H1 (cell line): ENCODE data around the gene SCAP. TPM values are rescaled to one million over a fixed set of nuclear protein-coding genes. Genes with fewer than 3 reads are reported as not detected.

Experiments
- ASH2L ChIP-seq: fragments of 200-600, 300-600 bp; sonication (generic); IDR thresholded peaks from one replicate; pipeline ENCODE4 v1.7.1; 2017; ENCODE audit warnings: low read length
- CBX5 ChIP-seq: fragments of 300-800, 300-1000 bp; sonication (generic); IDR thresholded peaks from 2 replicates; pipeline ENCODE4 v1.7.1; 2016; ENCODE audit warnings: antibody characterized with exemption, low read length, low read depth
- CHD1 ChIP-seq: IDR thresholded peaks from 2 replicates; pipeline ENCODE4 v1.6.1; 2012; ENCODE audit warnings: low read depth, low read length, improper control_type of control experiment
- JUN ChIP-seq: IDR thresholded peaks from 2 replicates; pipeline ENCODE4 v1.6.1; 2011; ENCODE audit warnings: low read depth, mild to moderate bottlenecking, improper control_type of control experiment, low read length
- NRF1 ChIP-seq: IDR thresholded peaks from 2 replicates; pipeline ENCODE4 v1.6.1; 2011; ENCODE audit warnings: mild to moderate bottlenecking, low read depth, low read length, improper control_type of control experiment
- PHF8 ChIP-seq: fragments of 200-600 bp; sonication (generic); conservative IDR thresholded peaks from 2 replicates; pipeline ENCODE4 v1.7.1; 2012; ENCODE audit warnings: low read depth, mild to moderate bottlenecking, inconsistent platforms, low read length, moderate library complexity
- POLR2A ChIP-seq, 2 experiments: IDR thresholded peaks; 1 replicate in 1 of 2; 2 replicates in 1 of 2; pipeline ENCODE4 v1.6.1; 2011; ENCODE audit warnings: low read depth in 2 of 2, low read length in 2 of 2, mild to moderate bottlenecking in 2 of 2; ENCODE audit errors: control extremely low read depth in 1 of 2
- RNF2 ChIP-seq: fragments of 200-900, 300-1000 bp; sonication (generic); IDR thresholded peaks from 2 replicates; pipeline ENCODE4 v1.7.1; 2016; ENCODE audit warnings: borderline replicate concordance, low read depth, mild to moderate bottlenecking, antibody characterized with exemption, low read length; ENCODE audit not compliant: poor library complexity, severe bottlenecking; ENCODE audit errors: missing control alignments
- SAP30 ChIP-seq: fragments of 300-600 bp; sonication (generic); IDR thresholded peaks from 2 replicates; pipeline ENCODE4 v1.7.1; 2012; ENCODE audit warnings: low read length, moderate library complexity, mild to moderate bottlenecking, inconsistent platforms; ENCODE audit not compliant: insufficient read depth, insufficient replicate concordance
- TBP ChIP-seq: IDR thresholded peaks from 2 replicates; pipeline ENCODE4 v1.6.1; 2011; ENCODE audit warnings: low read depth, low read length, improper control_type of control experiment
- polyA plus RNA-seq, 7 experiments: library from polyadenylated mRNA; depleted of rRNA in 3 of 7; stranded (reverse) in 5 of 7; unstranded in 2 of 7; fragments of >200 nt in 5 of 7; fragments of 200-250 nt in 2 of 7; gene quantifications; 1 replicate in 5 of 7; 2 replicates in 1 of 7; 4 replicates in 1 of 7; pipeline versions ENCODE4 v1.2.1 to v1.2.3, GENCODE V29; 2011 to 2013; ENCODE audit warnings: missing spikeins in 2 of 7, mixed read lengths in 2 of 7
- total RNA-seq: library from RNA; stranded (reverse); fragmentation: NEBNext Ultra II Directional; extraction: Animal tissue kit (Norgen Biotek cat#: 25700); gene quantifications from 2 replicates; pipeline ENCODE4 v1.2.1, GENCODE V29; 2021
- TF ChIP-seq, protein P1 (sequence below): fragments of 300-600 bp; sonication (generic); IDR thresholded peaks from 2 replicates; pipeline ENCODE4 v1.7.1; 2012; ENCODE audit warnings: low read length, moderate library complexity, mild to moderate bottlenecking, inconsistent platforms; ENCODE audit not compliant: insufficient replicate concordance

Gene SCAP
- total and polyA plus RNA-seq, 2 of the 8 experiments (the other 6 are each of a cell fraction or from before 2014, with no cell fraction given) = 74.0 to 114 TPM

DNA sequence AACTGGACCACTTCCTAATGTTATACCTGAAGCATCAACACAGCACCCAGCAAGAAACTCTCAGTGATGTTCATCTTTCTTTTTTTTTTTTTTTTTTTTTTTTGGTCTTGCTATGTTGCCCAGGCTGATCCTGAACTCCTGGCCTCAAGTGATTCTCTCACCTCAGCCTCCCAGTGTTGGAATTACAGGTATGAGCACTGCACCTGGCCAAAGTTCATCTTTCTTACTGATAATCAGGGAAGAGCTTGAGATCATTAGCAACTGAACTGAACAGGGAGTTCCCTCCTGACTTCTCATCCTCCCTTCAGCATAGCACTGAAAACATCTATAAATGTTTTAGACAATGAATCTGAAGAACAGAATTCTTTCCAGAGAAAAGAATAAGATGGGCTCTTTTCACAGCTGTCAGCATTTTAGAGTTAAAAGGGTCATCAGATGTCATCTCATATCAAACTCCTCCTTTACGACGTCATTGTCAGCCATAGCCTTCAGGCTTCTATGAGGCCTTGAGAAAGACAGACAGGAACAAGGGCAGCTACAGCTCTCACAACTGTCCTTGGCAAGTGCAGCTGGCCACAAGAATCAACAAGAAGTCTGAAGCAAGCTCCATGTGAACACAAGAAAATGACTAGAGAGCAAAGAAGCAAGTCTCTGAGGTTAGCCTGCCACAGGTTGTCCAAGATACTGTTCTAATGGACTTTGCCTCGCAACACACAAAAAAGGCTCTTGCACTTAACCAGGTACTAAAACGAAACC lies 33.8 kb downstream of the SCAP start (continued):
- TF ChIP-seq, protein P1, sequence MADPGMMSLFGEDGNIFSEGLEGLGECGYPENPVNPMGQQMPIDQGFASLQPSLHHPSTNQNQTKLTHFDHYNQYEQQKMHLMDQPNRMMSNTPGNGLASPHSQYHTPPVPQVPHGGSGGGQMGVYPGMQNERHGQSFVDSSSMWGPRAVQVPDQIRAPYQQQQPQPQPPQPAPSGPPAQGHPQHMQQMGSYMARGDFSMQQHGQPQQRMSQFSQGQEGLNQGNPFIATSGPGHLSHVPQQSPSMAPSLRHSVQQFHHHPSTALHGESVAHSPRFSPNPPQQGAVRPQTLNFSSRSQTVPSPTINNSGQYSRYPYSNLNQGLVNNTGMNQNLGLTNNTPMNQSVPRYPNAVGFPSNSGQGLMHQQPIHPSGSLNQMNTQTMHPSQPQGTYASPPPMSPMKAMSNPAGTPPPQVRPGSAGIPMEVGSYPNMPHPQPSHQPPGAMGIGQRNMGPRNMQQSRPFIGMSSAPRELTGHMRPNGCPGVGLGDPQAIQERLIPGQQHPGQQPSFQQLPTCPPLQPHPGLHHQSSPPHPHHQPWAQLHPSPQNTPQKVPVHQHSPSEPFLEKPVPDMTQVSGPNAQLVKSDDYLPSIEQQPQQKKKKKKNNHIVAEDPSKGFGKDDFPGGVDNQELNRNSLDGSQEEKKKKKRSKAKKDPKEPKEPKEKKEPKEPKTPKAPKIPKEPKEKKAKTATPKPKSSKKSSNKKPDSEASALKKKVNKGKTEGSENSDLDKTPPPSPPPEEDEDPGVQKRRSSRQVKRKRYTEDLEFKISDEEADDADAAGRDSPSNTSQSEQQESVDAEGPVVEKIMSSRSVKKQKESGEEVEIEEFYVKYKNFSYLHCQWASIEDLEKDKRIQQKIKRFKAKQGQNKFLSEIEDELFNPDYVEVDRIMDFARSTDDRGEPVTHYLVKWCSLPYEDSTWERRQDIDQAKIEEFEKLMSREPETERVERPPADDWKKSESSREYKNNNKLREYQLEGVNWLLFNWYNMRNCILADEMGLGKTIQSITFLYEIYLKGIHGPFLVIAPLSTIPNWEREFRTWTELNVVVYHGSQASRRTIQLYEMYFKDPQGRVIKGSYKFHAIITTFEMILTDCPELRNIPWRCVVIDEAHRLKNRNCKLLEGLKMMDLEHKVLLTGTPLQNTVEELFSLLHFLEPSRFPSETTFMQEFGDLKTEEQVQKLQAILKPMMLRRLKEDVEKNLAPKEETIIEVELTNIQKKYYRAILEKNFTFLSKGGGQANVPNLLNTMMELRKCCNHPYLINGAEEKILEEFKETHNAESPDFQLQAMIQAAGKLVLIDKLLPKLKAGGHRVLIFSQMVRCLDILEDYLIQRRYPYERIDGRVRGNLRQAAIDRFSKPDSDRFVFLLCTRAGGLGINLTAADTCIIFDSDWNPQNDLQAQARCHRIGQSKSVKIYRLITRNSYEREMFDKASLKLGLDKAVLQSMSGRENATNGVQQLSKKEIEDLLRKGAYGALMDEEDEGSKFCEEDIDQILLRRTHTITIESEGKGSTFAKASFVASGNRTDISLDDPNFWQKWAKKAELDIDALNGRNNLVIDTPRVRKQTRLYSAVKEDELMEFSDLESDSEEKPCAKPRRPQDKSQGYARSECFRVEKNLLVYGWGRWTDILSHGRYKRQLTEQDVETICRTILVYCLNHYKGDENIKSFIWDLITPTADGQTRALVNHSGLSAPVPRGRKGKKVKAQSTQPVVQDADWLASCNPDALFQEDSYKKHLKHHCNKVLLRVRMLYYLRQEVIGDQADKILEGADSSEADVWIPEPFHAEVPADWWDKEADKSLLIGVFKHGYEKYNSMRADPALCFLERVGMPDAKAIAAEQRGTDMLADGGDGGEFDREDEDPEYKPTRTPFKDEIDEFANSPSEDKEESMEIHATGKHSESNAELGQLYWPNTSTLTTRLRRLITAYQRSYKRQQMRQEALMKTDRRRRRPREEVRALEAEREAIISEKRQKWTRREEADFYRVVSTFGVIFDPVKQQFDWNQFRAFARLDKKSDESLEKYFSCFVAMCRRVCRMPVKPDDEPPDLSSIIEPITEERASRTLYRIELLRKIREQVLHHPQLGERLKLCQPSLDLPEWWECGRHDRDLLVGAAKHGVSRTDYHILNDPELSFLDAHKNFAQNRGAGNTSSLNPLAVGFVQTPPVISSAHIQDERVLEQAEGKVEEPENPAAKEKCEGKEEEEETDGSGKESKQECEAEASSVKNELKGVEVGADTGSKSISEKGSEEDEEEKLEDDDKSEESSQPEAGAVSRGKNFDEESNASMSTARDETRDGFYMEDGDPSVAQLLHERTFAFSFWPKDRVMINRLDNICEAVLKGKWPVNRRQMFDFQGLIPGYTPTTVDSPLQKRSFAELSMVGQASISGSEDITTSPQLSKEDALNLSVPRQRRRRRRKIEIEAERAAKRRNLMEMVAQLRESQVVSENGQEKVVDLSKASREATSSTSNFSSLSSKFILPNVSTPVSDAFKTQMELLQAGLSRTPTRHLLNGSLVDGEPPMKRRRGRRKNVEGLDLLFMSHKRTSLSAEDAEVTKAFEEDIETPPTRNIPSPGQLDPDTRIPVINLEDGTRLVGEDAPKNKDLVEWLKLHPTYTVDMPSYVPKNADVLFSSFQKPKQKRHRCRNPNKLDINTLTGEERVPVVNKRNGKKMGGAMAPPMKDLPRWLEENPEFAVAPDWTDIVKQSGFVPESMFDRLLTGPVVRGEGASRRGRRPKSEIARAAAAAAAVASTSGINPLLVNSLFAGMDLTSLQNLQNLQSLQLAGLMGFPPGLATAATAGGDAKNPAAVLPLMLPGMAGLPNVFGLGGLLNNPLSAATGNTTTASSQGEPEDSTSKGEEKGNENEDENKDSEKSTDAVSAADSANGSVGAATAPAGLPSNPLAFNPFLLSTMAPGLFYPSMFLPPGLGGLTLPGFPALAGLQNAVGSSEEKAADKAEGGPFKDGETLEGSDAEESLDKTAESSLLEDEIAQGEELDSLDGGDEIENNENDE = no peak
- TF ChIP-seq PHF8 (no peak), CHD1 (no peak), JUN (no peak), SAP30 (no peak), NRF1 (no peak), ASH2L (no peak), CBX5 (no peak), POLR2A (IDR thresholded peaks at IDR 0.05; ENCODE audit: control extremely low read depth in 1 of 2, low read depth in 2 of 2, low read length in 2 of 2) (no peak), TBP (no peak), RNF2 (no peak)
